HG03342 (cell line): ENCODE data around the gene CD40LG.

Experiments used
- ATAC-seq: cut with Tn5 transposase; IDR thresholded peaks from one replicate; pipeline ENCODE4 v1.9.1; 2021; ENCODE audit warnings: mild to moderate bottlenecking, moderate library complexity; ENCODE audit not compliant: unreplicated experiment

CD40LG gene

DNA sequence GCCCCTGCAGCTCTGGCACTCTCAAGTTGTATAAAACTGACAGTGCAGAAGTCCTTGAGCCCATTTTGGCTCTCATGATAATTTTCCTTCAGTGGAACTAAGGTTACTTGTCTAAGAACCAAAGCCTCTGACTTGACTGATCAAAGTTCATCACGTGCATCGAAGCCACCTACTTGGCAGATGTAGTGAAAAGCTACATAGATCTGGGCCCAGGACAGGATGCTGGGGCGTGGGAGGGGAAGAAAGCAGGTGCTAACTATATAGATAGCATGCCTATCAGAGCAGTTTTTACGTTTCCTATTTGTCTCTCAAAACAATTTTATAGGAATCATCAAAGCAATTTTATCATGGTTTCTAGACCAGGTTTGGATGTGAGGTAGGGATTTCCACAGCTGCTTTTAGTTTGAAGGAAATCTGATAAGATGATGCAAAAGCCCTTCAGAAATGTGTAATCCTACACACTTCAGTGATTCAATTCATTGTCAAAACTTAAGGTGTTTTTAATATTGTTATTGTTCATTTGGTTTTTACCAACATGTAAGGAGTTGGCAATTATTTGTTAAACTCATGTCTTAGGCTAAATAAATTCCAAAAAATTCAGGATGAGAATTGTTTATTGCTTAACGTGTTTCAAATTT is 1.2 kb upstream of the CD40LG start:
- ATAC-seq, result no peak

GRCh38 chrX:136650811-136651210 is 2.9 kb downstream of the CD40LG start:
- no peak for ATAC-seq

DNA sequence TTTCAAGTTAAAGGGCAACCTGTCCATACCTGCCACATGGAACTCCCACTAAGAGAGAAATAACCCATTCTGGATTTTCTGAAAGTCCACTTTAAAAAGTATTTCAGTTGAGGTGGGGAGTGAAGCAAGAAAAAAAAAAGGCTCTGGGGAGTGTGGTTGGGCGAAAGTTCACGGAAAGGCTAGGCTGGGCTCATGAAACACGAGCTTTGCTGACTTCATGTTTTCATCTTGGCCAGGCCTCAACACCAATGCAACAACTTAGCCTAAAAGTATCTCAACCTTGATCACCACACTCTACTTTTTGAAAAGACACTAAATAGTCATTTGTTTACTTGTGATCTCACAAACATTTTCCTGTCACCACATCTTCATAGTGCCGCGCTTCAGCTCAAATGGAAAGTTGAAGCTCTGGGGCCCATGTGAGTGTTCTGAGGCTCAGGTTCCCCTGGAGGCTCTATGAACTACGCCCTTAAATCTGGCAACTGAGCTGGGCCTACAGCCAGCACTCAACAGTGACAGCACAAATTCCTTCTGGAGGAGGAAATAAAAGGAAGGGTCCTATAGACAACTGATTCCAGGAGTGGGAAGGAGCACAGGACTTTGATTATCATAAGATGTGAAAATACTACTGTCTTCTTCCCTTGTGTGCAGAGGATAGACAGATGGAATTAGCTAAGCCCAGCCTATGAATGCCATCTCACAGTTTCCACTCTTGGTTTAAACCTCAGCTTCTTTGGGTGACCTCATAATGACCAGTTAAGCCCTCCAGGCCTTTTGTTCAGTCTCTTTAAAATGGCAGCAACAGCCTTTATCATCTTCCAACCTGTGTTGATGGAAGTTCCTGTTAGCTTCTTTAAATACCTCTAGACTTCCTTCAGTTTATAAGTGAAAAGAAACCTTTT is 5.1 kb downstream of the CD40LG start:
- ATAC-seq, result no peak

DNA sequence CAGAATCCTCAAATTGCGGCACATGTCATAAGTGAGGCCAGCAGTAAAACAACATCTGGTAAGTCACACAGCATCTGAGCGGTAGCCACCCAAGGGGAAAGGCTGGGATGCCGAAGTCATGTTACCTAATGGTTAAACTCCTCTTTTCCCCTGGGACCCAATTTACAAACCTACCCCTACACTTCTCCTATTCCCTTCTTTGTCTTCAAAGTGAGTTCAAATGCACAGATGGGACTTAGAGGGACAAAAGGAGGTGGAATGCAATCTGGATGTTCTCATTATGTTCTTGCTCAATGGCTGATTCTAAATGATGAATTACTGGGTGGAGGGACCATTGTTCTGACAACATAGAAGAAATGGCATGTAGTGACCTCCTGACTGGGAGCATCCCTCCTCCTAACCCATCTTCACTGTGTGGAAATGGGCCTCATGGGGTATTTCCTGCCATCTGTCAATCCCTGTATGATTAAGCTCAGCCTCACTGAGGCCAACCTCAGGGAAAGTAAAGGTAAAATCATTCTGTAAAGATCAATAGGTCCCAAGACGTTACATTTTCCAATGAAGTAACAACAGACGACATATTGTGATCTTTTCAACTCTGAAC is 8.5 kb downstream of the CD40LG start:
- no peak for ATAC-seq

GRCh38 chrX:136658151-136658550 is 10.2 kb downstream of the CD40LG start:
- ATAC-seq, result no peak

DNA sequence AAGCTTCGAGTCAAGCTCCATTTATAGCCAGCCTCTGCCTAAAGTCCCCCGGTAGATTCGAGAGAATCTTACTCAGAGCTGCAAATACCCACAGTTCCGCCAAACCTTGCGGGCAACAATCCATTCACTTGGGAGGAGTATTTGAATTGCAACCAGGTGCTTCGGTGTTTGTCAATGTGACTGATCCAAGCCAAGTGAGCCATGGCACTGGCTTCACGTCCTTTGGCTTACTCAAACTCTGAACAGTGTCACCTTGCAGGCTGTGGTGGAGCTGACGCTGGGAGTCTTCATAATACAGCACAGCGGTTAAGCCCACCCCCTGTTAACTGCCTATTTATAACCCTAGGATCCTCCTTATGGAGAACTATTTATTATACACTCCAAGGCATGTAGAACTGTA is 11.2 kb downstream of the CD40LG start:
- no peak for ATAC-seq

- no peak for ATAC-seq
These were observed 12.9 kb downstream of the CD40LG start for GRCh38 chrX:136660896-136661295.

DNA sequence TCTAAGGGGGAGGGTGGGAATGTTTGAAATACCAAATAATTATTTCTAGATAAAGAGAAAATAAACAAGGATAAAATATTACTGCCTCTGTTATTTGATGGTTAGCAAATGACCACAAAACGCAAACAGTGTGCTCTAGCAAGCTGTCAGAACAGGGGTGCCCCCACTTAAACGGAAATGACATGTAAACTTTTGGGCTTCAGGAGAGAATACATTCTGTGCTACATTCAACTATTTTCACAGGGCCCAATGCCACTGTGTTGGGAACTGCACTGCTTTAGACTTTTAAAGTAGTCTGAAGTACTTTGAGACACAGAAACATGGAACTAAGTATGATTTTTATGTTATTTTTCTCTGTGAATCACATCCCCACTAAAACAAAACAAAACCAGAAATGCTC is 14.1 kb downstream of the CD40LG start:
- no peak for ATAC-seq

GRCh38 chrX:136662976-136663375 is 15.0 kb downstream of the CD40LG start:
- ATAC-seq, result no peak

DNA sequence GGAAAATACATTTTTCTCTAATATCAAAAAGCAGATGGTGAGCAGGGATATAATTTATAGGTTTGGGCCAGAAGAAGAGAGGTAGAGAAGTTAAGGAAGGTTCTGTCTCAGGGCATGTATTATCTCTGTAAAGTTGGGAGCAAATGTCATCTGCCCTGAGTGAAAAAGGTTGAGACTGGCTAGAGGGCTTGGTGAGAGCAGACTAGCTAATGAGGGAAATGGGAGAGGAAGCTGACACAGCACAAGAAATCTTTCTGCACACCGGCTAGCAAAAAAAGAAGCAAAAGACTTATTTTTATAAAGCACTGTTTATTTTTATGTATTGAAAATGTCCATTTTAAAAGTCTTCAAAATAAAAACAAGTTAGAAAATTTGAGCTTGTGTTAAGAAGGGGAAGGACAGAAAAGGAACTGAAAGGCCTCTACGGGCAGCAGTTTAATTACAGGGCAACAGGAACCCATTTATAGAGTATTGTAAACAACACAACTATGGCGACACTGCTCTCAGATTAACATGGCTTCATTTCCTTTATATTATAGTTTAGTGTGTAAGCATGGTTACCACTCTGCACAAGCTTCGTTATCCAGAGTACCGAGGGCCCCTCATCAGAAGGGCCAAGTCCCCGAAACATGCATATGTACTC is 17.4 kb downstream of the CD40LG start:
- peak; percentile 75 for ATAC-seq

- ATAC-seq, result peak; percentile 44
These were observed 18.1 kb downstream of the CD40LG start for GRCh38 chrX:136666088-136666487.

DNA sequence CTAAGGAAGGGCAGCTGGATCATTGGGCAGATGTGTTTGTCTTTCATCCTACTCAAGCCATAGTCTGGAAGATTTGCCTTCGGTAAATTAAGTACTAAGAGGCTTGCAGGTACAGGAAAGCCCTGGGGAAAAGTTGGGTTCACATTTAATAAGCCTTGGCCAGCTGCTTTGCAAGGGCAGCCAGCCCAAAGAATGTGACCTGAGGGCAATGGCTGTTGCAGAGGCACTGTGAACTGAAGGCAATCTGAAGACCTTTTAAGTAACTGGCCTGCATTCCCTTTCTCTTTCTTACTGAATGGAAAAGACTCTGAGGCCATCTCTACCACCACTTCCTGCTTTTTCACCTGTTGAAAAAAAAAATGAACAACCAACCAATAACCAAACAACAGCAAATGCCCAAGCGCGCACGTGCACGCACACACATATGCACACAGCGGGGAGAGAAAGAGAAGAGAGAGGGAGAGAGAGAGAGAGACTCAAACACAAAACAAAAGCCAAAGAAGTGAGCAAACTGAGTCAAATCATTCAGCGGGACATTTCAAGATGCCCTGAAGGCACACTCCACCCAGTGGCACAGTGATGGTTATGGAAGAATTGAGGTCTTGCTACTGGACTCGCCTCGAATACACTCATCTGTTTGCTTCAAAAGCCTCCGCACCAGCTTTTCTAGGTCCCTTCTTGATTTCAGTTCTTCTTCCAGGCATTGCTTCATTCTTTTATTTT is 19.6 kb downstream of the CD40LG start:
- ATAC-seq, result no peak

DNA sequence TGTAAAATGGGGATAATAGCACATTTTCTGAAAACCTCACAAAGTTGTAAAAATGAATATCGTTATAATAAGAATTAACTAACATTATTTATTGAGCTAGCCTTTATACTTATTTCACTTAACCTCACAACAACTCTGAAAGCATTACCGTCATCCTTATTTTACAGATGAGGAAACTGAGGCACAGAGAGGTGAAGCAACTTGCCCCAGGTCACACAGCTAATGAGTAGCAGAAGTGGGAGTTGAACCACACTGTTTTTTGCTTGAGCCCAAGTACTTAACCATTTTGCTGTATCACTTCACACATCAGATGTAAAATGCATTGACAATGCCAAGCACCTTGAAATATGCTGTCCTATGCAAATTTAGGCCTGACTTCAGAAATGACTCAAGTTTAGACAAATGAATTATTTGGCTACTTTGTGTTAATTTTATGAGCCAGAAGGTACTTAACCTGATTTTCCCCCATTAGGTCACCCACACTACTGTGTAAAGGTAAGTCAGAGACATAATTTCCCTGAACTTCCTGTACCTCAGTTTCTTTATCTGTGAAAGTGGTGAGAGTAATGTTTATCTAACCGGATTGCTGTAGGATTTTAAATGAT is 23.1 kb downstream of the CD40LG start:
- peak; percentile 39 for ATAC-seq

GRCh38 chrX:136674270-136674985 is 26.5 kb downstream of the CD40LG start:
- no peak for ATAC-seq

GRCh38 chrX:136679531-136679930 is 31.6 kb downstream of the CD40LG start:
- no peak for ATAC-seq

- no peak for ATAC-seq
These were observed 36.2 kb downstream of the CD40LG start for GRCh38 chrX:136684120-136684519.

GRCh38 chrX:136687457-136687856 is 39.5 kb downstream of the CD40LG start:
- ATAC-seq, result no peak

DNA sequence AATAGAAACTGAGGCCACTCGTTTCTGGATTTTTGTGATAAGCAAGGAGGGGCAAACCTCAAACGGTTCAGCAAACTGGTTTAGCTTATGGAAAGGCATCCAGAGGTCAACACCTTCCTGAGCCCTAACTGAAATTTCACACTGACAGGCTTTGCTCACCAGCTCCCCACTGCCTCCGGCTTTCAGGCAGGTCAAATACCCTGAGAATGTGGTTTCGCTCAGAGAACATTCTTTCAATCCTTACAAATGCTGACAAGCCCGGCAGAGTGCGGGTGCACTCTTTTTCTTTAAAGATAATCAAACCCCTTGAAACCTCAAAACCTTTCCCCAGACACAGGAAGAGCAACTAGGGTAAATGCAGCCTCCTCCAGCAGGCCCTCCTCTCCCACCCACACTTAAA is 41.5 kb downstream of the CD40LG start:
- ATAC-seq, result no peak

GRCh38 chrX:136691028-136691809 is 43.3 kb downstream of the CD40LG start:
- ATAC-seq, result peak; percentile 29
